HG02759 (cell line): ENCODE measurements around the gene SFXN5.
"Not testable (repeated sequence)": the region's sequence is repeated elsewhere in the genome, so short reads cannot be mapped to it uniquely, and the experiment has no call there.

Experiments
- ATAC-seq: cut with Tn5 transposase; IDR thresholded peaks from one replicate; pipeline ENCODE4 v1.9.1; 2021; ENCODE audit warnings: mild to moderate bottlenecking, moderate library complexity; ENCODE audit not compliant: unreplicated experiment

SFXN5 gene

GRCh38 chr2:73103018-73103542 lies 31.6 kb upstream of the SFXN5 start:
- ATAC-seq = no peak

- no peak for ATAC-seq
These were observed 30.2 kb upstream of the SFXN5 start for GRCh38 chr2:73101626-73102256.

GRCh38 chr2:73100956-73101355 lies 29.4 kb upstream of the SFXN5 start:
- no peak for ATAC-seq

- ATAC-seq = no peak
These were observed 28.0 kb upstream of the SFXN5 start for GRCh38 chr2:73099486-73099885.

- no peak for ATAC-seq
These were observed 24.4 kb upstream of the SFXN5 start for GRCh38 chr2:73095910-73096309.

- ATAC-seq = not testable (repeated sequence)
These were observed 22.2 kb upstream of the SFXN5 start for GRCh38 chr2:73093601-73094218.

- no peak for ATAC-seq
These were observed 20.8 kb upstream of the SFXN5 start for GRCh38 chr2:73092146-73092783.

- ATAC-seq = no peak
These were observed 20.2 kb upstream of the SFXN5 start for GRCh38 chr2:73091696-73092095.

GRCh38 chr2:73091164-73091563 lies 19.7 kb upstream of the SFXN5 start:
- no peak for ATAC-seq

GRCh38 chr2:73089270-73090030 lies 17.9 kb upstream of the SFXN5 start:
- no peak for ATAC-seq

- ATAC-seq = no peak
These were observed 17.2 kb upstream of the SFXN5 start for GRCh38 chr2:73088703-73089102.

- ATAC-seq = no peak
These were observed 16.7 kb upstream of the SFXN5 start for GRCh38 chr2:73088211-73088610.

GRCh38 chr2:73087311-73087710 lies 15.8 kb upstream of the SFXN5 start:
- ATAC-seq = no peak

GRCh38 chr2:73085691-73086090 lies 14.2 kb upstream of the SFXN5 start:
- ATAC-seq = peak; percentile 92

- ATAC-seq = no peak
These were observed 13.5 kb upstream of the SFXN5 start for GRCh38 chr2:73084971-73085370.

GRCh38 chr2:73083886-73084800 lies 12.6 kb upstream of the SFXN5 start:
- ATAC-seq = no peak

GRCh38 chr2:73082523-73083410 lies 11.3 kb upstream of the SFXN5 start:
- ATAC-seq = no peak

- ATAC-seq = no peak
These were observed 9.7 kb upstream of the SFXN5 start for GRCh38 chr2:73081181-73081671.
